ENCODE results near the gene MPO. TPM values are rescaled to one million over a fixed set of nuclear protein-coding genes. Genes with fewer than 3 reads are reported as not detected.
A peak's percentile ranks its signal among the peaks of the same experiment; 100 is the strongest.

Gene MPO
- total and polyA plus RNA-seq, 9 of the 15 experiments (the other 6 are each of a cell fraction or from before 2014, with no cell fraction given) = 0.04 to 0.47 (median 0.39) TPM; not detected in 6

DNA sequence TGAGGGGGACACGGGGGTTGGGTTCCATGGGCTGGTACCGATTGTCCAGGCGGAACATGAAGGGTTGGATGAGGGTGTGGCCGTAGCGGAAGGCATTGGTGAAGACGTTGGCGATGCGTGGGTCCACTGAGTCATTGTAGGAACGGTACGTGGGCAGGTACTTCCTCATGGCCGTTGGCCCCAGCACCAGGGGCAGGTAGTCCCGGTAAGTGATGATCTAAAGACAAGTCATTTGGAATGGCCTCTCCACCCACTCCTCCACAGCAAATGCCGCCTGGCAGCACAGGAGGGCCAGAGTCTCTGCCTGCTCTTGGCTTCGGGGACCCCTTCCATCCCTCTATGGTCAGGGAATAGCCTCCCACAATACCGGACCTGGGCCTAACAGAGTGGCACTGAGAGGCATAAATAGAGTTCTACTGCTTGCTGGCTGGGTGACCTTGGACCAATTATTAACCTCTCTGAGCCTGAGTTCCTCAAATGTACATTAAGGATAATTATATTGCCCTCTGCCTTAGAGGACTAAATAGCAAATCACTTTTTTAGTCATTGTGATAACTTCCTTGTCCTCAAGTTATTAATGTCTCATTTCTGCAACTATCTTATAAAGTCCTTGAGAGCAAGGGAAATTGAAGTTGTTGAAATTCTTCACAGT lies 7.2 kb downstream of the MPO start (continued):
- TF ChIP-seq, protein P1, sequence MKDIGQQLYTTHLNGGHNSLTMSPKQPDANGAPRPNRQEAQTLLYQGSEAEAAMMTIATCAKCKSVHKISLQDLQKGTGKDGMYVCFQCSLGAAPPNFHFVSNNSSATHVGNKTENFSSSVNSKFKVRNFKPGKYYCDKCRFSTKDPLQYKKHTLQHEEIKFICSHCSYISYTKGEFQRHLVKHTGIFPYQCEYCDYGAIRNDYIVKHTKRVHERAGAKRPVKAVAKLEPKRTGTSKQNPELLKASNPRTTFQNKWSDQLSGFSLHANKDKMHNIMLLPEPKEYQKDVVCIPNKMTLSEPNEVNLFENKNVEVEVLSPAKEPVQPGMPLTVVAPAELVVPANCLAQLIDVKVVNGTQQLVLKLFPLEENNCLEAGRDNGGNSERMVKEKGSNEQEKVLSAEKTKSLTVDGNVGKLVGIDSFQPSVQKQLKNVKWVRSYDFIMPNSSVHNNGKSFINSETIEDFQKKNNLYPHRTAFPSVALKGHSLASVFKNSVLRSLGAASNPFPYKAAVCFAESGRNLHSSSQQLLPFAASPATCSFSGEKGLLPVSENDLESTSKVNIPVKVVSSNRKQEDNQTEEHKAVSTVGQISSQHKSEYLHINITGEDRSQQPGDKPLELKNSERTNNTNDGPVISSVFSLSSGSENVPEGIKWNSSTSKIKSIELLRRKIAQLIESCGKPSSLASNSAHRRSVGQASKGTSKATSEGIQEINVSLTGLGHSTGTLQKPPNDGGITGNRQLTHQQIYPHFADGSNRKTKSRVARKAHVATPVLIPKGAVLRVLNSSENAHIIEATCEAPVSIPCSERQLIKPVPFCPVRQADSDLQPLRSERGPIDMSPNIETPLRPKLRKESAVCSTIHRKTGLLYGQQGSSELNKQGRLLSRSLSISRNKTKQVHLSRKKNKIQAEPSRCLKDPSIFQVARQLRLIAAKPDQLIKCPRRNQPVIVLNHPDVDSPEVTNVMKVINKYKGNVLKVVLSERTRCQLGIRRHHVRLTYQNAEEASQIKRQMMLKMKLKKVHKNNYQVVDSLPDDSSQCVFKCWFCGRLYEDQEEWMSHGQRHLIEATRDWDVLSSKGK (CRISPR knock-in tag; IDR thresholded peaks at IDR 0.05) = no peak
- TF ChIP-seq ZNF23 (CRISPR knock-in tag; IDR thresholded peaks at IDR 0.05) (no peak), NR2F6 (CRISPR knock-in tag; IDR thresholded peaks at IDR 0.05) (no peak), KDM5B (IDR thresholded peaks at IDR 0.05; ENCODE audit: insufficient replicate concordance, low read depth, low read length) (no peak), PCBP1 (IDR thresholded peaks at IDR 0.05; ENCODE audit: low read depth, low read length, poor library complexity, severe bottlenecking) (no peak), SMAD4 (CRISPR knock-in tag; conservative IDR thresholded peaks at IDR 0.05) (no peak), RBM25 (IDR thresholded peaks at IDR 0.05; ENCODE audit: low read depth, low read length, severe bottlenecking) (peak; percentile 53)
- TF ChIP-seq, protein P2, sequence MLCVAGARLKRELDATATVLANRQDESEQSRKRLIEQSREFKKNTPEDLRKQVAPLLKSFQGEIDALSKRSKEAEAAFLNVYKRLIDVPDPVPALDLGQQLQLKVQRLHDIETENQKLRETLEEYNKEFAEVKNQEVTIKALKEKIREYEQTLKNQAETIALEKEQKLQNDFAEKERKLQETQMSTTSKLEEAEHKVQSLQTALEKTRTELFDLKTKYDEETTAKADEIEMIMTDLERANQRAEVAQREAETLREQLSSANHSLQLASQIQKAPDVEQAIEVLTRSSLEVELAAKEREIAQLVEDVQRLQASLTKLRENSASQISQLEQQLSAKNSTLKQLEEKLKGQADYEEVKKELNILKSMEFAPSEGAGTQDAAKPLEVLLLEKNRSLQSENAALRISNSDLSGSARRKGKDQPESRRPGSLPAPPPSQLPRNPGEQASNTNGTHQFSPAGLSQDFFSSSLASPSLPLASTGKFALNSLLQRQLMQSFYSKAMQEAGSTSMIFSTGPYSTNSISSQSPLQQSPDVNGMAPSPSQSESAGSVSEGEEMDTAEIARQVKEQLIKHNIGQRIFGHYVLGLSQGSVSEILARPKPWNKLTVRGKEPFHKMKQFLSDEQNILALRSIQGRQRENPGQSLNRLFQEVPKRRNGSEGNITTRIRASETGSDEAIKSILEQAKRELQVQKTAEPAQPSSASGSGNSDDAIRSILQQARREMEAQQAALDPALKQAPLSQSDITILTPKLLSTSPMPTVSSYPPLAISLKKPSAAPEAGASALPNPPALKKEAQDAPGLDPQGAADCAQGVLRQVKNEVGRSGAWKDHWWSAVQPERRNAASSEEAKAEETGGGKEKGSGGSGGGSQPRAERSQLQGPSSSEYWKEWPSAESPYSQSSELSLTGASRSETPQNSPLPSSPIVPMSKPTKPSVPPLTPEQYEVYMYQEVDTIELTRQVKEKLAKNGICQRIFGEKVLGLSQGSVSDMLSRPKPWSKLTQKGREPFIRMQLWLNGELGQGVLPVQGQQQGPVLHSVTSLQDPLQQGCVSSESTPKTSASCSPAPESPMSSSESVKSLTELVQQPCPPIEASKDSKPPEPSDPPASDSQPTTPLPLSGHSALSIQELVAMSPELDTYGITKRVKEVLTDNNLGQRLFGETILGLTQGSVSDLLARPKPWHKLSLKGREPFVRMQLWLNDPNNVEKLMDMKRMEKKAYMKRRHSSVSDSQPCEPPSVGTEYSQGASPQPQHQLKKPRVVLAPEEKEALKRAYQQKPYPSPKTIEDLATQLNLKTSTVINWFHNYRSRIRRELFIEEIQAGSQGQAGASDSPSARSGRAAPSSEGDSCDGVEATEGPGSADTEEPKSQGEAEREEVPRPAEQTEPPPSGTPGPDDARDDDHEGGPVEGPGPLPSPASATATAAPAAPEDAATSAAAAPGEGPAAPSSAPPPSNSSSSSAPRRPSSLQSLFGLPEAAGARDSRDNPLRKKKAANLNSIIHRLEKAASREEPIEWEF (CRISPR knock-in tag; IDR thresholded peaks at IDR 0.05) = no peak
